Right renal cortex interstitium (tissue), 3 donors: ENCODE measurements around the gene EFCAB8. TPM values are rescaled to one million over a fixed set of nuclear protein-coding genes. Genes with fewer than 3 reads are reported as not detected.
"Not testable (repeated sequence)": the region's sequence is repeated elsewhere in the genome, so short reads cannot be mapped to it uniquely, and the experiment has no call there.

Experiments
- DNase-seq, 3 donors: peaks; one replicate each; pipeline ENCODE4 v3.0.0-alpha.2; 2013; ENCODE audit warnings: low read depth in 3 of 3, low spot score in 2 of 3
- polyA plus RNA-seq, 3 donors: library from polyadenylated mRNA; unstranded; fragments of 120-200 nt; gene quantifications; one replicate each; pipeline ENCODE4 v1.2.1, GENCODE V29; 2013; ENCODE audit not compliant: insufficient read length in 3 of 3

EFCAB8 gene
- polyA plus RNA-seq, 3 donors = 0.06 to 0.33 TPM; not detected in 1

- DNase-seq = no peak
These were observed 109.3 kb downstream of the EFCAB8 start for GRCh38 chr20:32967961-32968457.

- DNase-seq = no peak
These were observed 109.9 kb downstream of the EFCAB8 start for GRCh38 chr20:32968478-32969241.

DNA sequence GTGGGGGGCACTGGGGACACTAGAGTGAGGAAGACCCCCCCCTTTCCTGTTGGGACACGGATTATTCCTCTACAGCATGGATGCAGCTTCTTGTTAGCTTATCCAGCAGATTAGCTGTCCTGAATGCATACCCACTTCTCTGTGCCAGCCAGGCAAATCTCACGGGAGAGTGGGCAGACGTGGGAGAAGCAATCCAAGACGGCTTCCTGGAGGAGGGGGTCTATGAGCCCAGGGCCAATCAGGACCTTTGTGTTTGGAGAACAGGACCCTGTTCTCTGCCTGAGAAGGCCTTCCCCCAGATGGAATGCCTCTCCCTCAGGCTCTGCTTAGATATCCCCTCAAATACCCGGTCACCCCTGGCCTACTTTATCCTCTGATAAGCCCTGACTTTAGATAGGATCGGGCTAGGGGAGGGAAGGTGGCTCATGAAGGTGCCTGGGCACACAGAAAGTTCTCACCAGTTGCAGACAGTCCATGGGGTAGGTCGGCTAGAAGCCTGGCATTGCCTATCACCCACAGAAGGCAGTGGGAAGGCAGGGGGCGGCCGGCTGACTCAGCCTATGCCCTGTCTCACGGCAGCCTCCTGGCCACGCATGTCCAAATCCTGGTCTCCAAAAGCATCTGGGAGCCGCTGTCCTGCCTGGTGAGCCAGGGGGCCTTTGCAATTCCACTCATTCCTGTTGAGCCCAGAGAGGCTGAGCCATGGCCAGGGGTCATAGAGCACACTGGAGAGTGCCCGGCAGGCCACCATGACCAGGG, 110.8 kb downstream of the EFCAB8 start:
- no peak for DNase-seq

- DNase-seq = no peak
These were observed 111.6 kb downstream of the EFCAB8 start for GRCh38 chr20:32970115-32970972.

DNA sequence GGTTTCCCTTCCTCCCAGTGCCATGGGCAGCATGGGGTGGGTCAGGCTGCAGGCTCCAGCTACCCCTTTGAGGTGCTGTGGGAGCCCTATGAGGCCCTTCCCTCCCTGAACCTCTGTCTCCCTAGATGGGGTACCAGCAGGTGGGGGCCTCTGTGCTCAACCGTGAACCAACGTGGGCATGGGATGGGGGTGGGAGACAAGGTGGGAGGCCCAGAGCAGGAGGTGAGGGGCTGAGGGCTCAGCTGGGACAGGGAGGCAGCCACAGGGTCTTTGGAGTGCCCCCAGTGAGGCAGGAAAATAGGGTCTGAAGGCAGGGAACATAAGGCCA, 112.2 kb downstream of the EFCAB8 start:
- DNase-seq = no peak

GRCh38 chr20:32971703-32972161, 113.0 kb downstream of the EFCAB8 start:
- DNase-seq = no peak

DNA sequence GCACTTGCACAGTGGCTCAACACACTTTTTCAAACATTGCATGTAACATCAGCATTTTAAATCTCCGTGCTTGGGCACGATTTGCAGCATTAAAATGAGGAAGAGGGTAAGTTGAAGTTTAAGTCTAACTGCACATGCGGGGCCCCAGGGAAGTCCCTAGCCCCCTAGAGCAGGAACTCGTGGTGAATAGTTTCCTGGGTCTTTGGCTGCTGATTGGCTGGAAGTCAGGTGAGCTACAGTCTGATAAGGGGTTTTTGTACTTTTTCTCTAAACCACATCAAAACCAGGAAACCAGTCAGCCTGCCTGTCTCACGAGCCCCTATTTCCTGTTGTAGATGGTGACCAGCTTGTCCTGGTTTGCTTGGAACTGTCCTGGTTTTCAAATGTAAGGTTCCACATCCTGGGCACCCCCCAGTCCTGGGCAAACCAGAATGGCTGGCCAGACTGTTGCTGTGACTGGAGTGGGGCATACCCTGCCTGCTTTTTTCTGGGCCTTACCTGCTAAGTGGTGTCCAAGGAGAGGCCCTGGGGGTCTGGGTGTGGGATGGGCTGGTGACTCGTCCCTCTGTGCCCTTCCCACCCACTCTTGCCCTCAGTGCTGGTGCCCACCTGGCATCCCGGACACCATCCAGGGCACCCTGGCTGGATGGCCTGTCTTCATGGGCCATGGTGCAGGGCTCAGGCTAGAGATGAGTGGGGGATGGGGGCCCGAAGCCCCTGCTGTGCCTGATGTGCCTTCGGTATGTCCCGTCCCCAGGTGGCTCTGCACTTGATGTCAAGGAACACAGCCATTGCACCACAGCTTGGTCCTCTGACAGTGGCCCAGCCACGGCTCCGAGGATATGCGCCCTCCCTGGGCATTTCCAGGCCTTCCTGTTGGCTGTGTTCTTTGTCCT, 113.7 kb downstream of the EFCAB8 start:
- DNase-seq = no peak

GRCh38 chr20:32973077-32973717, 114.5 kb downstream of the EFCAB8 start:
- DNase-seq = no peak

- DNase-seq = not testable (repeated sequence)
These were observed 115.7 kb downstream of the EFCAB8 start for GRCh38 chr20:32974204-32975064.

- not testable (repeated sequence) for DNase-seq
These were observed 116.4 kb downstream of the EFCAB8 start for GRCh38 chr20:32975121-32975520.

DNA sequence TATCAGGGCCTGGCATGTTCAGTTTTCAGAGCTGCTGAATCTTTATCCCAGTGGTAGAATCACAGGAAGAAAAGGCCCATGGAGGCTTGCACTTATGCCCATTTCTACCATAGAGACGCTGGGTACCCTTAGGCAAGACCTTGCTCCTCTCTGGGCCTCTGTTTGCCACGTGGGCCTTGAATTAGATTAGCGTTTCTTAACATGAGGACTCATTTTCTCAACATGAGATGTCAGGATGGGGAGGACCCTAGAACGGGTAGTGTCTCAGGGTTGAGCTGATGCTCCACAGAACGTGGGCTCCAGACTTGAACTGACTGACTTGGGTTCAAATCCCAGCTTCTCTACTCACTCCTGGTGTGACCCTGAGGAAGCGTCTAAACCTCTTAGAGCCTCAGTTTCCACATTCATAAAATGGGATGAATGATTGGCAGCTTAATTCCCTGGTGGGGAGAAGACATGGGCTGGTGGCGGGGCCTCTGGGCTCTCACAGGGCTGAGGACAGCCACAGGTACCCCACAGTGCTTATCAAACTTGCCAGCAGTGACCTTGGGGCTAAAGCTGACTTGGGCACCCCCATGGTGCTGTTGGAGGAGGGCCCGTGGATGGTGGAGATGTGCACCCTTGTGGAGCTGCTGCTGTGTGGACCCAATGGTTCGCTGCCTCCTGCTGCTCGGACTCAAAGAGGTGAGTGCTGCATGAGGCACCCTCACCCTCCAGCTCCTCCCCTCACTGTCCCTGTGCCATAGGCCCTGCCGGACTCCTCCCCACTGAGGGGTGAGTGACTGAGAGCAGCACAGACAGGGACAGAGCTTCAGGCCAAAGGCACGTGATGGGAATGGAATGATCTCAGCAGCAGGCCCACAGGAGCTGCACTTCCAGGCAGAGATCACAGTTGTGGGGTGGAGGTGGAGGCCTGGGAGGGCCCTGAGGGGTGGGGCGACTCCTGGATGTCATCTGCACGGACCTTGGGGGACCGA, 117.3 kb downstream of the EFCAB8 start:
- no peak for DNase-seq

GRCh38 chr20:32976746-32977145, 118.0 kb downstream of the EFCAB8 start:
- DNase-seq = no peak

- DNase-seq = no peak
These were observed 118.7 kb downstream of the EFCAB8 start for GRCh38 chr20:32977281-32978008.

- DNase-seq = no peak
These were observed 119.2 kb downstream of the EFCAB8 start for GRCh38 chr20:32978009-32978335.

GRCh38 chr20:32979201-32979998, 120.7 kb downstream of the EFCAB8 start:
- DNase-seq = no peak
